GM12891 (cell line): Measurements from ENCODE around the gene ANKRD55.

Source experiments
- PAX5 ChIP-seq: IDR thresholded peaks from 2 replicates; pipeline ENCODE4 v1.6.1; 2011; ENCODE audit warnings: low read length, moderate library complexity, mild to moderate bottlenecking; ENCODE audit not compliant: insufficient read depth, severe bottlenecking
- POLR2A ChIP-seq: IDR thresholded peaks from 2 replicates; pipeline ENCODE4 v1.6.1; 2011; ENCODE audit warnings: low read depth, low read length, control low read depth
- POLR2AphosphoS5 ChIP-seq: IDR thresholded peaks from 2 replicates; pipeline ENCODE4 v1.6.1; 2011; ENCODE audit warnings: low read depth, low read length, control low read depth
- SPI1 ChIP-seq: IDR thresholded peaks from 2 replicates; pipeline ENCODE4 v1.6.1; 2011; ENCODE audit warnings: low read depth, low read length, control low read depth
- TAF1 ChIP-seq: IDR thresholded peaks from 2 replicates; pipeline ENCODE4 v1.6.1; 2011; ENCODE audit warnings: low read depth, low read length, control low read depth

GRCh38 chr5:56080375-56081052, 152.6 kb downstream of the ANKRD55 start:
- TF ChIP-seq TAF1 (no peak), POLR2AphosphoS5 (no peak), POLR2A (no peak), SPI1 (no peak), PAX5 (peak; percentile 73)
